Kidney (tissue), 14 donors: ENCODE measurements around the gene LMNTD2. TPM values are rescaled to one million over a fixed set of nuclear protein-coding genes. Genes with fewer than 3 reads are reported as not detected.

ENCODE experiments used
- DNase-seq, 5 donors: peaks; one replicate each; pipeline ENCODE4 v3.0.0-alpha.2; 2013 to 2020
- FAIRE-seq: peaks from 2 replicates; lab custom pipeline; 2012; peaks lifted over from hg19 to GRCh38; lab: Jason Lieb, UNC
- H3K27ac ChIP-seq, 2 donors: one replicate each; pipeline ENCODE4 v1.7.0; 2013; ENCODE audit warnings: low read depth in 2 of 2, low read length in 2 of 2, inconsistent platforms in 1 of 2
- H3K27me3 ChIP-seq: one replicate; pipeline ENCODE4 v1.7.1; 2013; ENCODE audit warnings: low read length, inconsistent platforms; ENCODE audit not compliant: control insufficient read depth, insufficient read depth
- H3K36me3 ChIP-seq, 3 donors: one replicate each; pipeline versions ENCODE4 v1.7.0 to v1.7.1; 2013; ENCODE audit warnings: low read length in 3 of 3, control low read depth in 1 of 3, inconsistent platforms in 1 of 3; ENCODE audit not compliant: insufficient read depth in 3 of 3, control insufficient read depth in 2 of 3
- H3K4me1 ChIP-seq, 3 donors: one replicate each; pipeline versions ENCODE4 v1.7.0 to v1.7.1; 2013; ENCODE audit warnings: low read length in 3 of 3, inconsistent platforms in 1 of 3, low read depth in 1 of 3; ENCODE audit not compliant: control insufficient read depth in 2 of 3, insufficient read depth in 2 of 3
- H3K4me3 ChIP-seq, 3 donors: one replicate each; pipeline versions ENCODE4 v1.7.0 to v1.8.1; 2013; ENCODE audit warnings: low read length in 3 of 3, control low read depth in 1 of 3, inconsistent platforms in 1 of 3
- H3K9ac ChIP-seq, 3 donors: one replicate each; pipeline versions ENCODE4 v1.7.0 to v1.7.1; 2013; ENCODE audit warnings: low read length in 3 of 3, control low read depth in 1 of 3, inconsistent platforms in 1 of 3
- H3K9me3 ChIP-seq, 3 donors: one replicate each; pipeline versions ENCODE4 v1.7.0 to v1.7.1; 2013; ENCODE audit warnings: low read length in 3 of 3, control low read depth in 1 of 3, inconsistent platforms in 1 of 3; ENCODE audit not compliant: control insufficient read depth in 2 of 3, insufficient read depth in 1 of 3
- intact Hi-C: fragments of 100-400 bp; cut with DNase I; formaldehyde crosslinking; loops from one replicate; pipeline ENCODE4 v1.11.1; 2022
- polyA plus RNA-seq: library from polyadenylated mRNA; stranded (reverse); fragments of 350-450 nt; fragmentation: Illumina TruSeq; extraction: RNeasy Lipid Tissue Mini Kit (QIAGEN cat#74804); gene quantifications from one replicate; pipeline ENCODE4 v1.2.3, GENCODE V29; 2014; ENCODE audit warnings: low read depth, low replicate concordance; ENCODE audit not compliant: insufficient read depth
- total RNA-seq: library from RNA; stranded (reverse); fragmentation: NEBNext Ultra II Directional; extraction: Animal tissue kit (Norgen Biotek cat#: 25700); gene quantifications from one replicate; pipeline ENCODE4 v1.2.1, GENCODE V29; 2021
- TF ChIP-seq, protein P1 (sequence below): IDR thresholded peaks from 3 replicates; pipeline ENCODE4 v1.5.1; 2012; ENCODE audit warnings: mild to moderate bottlenecking, moderate library complexity, borderline replicate concordance; ENCODE audit not compliant: insufficient read depth; ENCODE audit errors: extremely low read depth
- donor health status: control.
- donor health status: control.
- donor health status: control.
- donor health status: control.
- donor health status: control.
- donor health status: DM: yes; HTN: yes; CAD: no.
- donor health status: Normal renal cell carcinoma (clear cell type).

Gene LMNTD2
- total and polyA plus RNA-seq, 2 donors from 2014 or later, result 6.2 to 8.0 TPM

DNA sequence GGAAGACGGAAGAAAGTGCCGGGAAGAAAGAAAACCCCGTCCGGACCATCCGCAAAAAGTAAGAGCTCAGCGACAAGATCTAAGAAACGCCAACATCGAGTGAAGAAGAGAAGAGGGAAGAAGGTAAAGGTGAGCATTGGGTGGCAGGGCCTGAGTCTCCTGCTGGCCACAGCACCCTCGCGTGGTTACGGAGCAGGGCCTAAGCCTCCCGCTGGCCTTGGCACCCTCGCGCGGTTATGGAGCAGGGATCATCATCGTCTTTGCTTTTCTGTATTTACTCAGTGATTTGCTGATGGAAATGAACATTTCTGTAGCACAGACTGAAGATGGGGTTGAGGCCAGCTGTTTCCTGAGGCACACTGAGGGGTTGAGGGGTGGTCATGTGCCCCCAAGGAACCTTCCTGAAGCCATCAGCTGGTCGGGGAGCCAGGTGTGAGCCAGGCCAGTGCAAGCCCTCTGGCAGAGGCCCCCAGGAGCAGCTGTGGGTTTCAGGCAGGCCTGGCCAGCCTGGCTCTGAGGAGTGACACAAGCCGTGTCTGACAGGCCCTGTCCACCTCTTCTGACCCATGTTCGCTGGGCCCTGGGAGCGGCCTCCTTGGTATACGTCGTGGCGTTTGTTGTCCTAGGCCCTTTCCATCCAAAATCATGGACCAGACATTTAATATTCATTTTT lies 41.2 kb upstream of the LMNTD2 start:
- no peaks in the 10 kb centered on the region for H3K9me3 ChIP-seq
- TF ChIP-seq, protein P1, sequence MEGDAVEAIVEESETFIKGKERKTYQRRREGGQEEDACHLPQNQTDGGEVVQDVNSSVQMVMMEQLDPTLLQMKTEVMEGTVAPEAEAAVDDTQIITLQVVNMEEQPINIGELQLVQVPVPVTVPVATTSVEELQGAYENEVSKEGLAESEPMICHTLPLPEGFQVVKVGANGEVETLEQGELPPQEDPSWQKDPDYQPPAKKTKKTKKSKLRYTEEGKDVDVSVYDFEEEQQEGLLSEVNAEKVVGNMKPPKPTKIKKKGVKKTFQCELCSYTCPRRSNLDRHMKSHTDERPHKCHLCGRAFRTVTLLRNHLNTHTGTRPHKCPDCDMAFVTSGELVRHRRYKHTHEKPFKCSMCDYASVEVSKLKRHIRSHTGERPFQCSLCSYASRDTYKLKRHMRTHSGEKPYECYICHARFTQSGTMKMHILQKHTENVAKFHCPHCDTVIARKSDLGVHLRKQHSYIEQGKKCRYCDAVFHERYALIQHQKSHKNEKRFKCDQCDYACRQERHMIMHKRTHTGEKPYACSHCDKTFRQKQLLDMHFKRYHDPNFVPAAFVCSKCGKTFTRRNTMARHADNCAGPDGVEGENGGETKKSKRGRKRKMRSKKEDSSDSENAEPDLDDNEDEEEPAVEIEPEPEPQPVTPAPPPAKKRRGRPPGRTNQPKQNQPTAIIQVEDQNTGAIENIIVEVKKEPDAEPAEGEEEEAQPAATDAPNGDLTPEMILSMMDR, result no peak
- intact Hi-C loops, result no loop called here

DNA sequence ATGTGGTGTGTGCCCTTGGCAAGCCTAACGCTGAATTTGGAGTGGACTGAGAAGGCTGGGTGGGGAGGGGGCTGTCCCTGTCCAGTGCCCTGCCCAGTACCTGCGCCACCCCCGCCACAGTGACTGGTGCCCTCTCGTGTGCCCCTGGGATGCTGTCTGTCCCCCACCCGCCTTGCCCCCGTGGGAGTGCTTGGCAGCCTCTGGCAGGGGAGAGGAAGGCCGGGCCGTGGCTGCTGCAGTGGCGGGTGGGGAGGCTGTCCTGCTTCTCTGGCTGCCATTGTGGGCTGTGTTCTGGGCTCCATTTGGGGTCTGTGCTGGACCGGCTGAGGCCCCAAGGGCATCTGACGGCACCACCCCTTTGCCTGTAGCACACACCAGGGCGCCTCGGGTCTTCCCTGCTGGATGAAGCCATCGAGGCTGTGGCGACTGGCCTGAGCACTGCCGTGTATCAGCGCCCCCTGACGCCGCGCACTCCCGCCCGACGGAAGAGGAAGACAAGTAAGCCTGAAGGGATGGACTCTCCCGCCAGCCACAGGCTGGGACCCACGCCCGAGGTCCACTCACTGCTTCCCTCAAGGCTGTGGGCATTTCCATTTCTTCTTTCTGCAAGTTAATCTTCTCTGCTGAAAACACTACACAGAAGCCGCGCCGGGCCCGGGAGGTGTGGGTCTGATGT lies 37.6 kb upstream of the LMNTD2 start:
- Histone ChIP-seq H3K27me3 (no peaks in the 10 kb centered on the region), H3K9ac (no peak overlapping the region), H3K4me1 (no peaks in the 10 kb centered on the region), H3K9me3 (no peaks in the 10 kb centered on the region), H3K4me3 (no peak overlapping the region), H3K27ac (no peak overlapping the region), H3K36me3 (peaks cover 0 to 37% (median 17%) of the 10 kb centered on the region in 3 donors)
- TF ChIP-seq, protein P1, result no peak
- peak in 1 of 5 donors; percentile 33 for DNase-seq
- FAIRE-seq, result no peak
- intact Hi-C loops, result no loop called here

More for the DNA sequence above, 41.2 kb upstream of the LMNTD2 start:
- DNase-seq, result no peak
- H3K27ac ChIP-seq, result no peak overlapping the region
- H3K27me3 ChIP-seq, result no peaks in the 10 kb centered on the region
- FAIRE-seq, result no peak
- H3K9ac ChIP-seq, result no peak overlapping the region
- no peaks in the 10 kb centered on the region for H3K4me1 ChIP-seq
- H3K36me3 ChIP-seq, result peaks cover 2 to 44% (median 24%) of the 10 kb centered on the region in 3 donors
- H3K4me3 ChIP-seq, result no peak overlapping the region

DNA sequence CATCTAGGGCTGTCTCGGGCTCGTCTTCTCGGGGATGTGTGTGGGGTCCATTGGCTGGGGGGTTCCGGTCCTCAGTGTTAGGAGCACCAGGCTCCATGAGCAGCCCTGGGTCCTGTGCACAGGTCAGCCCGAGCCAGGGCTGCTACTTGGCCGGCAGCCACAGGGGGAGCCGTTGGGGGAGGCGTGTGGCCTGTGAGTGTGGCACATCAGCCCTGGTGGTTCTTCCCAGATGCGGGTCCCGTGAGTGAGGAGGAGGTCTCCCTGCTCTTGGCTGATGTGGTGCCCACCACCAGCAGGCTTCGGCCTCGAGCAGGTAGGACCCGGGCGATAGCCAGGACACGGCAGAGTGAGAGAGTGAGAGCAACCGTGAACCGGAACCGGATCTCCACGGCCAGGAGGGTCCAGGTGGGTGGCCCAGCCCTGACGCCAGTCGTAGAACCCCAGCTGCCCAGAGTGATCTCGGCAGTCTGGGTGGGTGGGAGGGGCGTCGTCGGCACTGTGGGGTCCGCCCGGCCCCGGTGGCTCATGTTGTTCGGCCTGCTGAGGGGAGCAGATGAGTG lies 36.7 kb upstream of the LMNTD2 start:
- H3K27ac ChIP-seq, result no peak overlapping the region
- H3K9me3 ChIP-seq, result no peaks in the 10 kb centered on the region
- H3K4me3 ChIP-seq, result no peak overlapping the region
- FAIRE-seq, result no peak
- DNase-seq, result no peak
- no peaks in the 10 kb centered on the region for H3K27me3 ChIP-seq
- no peak overlapping the region for H3K9ac ChIP-seq
- H3K36me3 ChIP-seq, result peaks cover 0 to 42% (median 25%) of the 10 kb centered on the region in 3 donors
- TF ChIP-seq, protein P1, result no peak
- no peaks in the 10 kb centered on the region for H3K4me1 ChIP-seq
- intact Hi-C loops, result no loop called here
